Esophagus mucosa (tissue), 1 donor: Measurements from ENCODE around the gene PTCH1. TPM values are rescaled to one million over a fixed set of nuclear protein-coding genes. Genes with fewer than 3 reads are reported as not detected.
A peak's percentile ranks its signal among the peaks of the same experiment; 100 is the strongest.

Source experiments
- ATAC-seq: fragments of 200-7000 bp; cut with Tn5 transposase; one replicate; pipeline ENCODE4 v1.9.1; 2020
- total RNA-seq: library from RNA; stranded (reverse); gene quantifications from one replicate; pipeline ENCODE4 v1.2.4, GENCODE V29; 2023
- donor health status: DM: yes; HTN: yes; CAD: no.

The PTCH1 gene
- total RNA-seq, 1 donor from 2014 or later: 3.9 TPM

GRCh38 chr9:95462249-95463147 is 54.3 kb downstream of the PTCH1 start:
- ATAC-seq: peak; percentile 77

- no peak for ATAC-seq
These were observed 55.1 kb downstream of the PTCH1 start for GRCh38 chr9:95461448-95462248.

GRCh38 chr9:95460518-95461164 is 56.1 kb downstream of the PTCH1 start:
- no peak for ATAC-seq

- ATAC-seq: no peak
These were observed 56.8 kb downstream of the PTCH1 start for GRCh38 chr9:95459851-95460517.

GRCh38 chr9:95459178-95459577 is 57.6 kb downstream of the PTCH1 start:
- ATAC-seq: no peak

- ATAC-seq: no peak
These were observed 58.1 kb downstream of the PTCH1 start for GRCh38 chr9:95458666-95459065.

- ATAC-seq: no peak
These were observed 59.0 kb downstream of the PTCH1 start for GRCh38 chr9:95457769-95458168.

- no peak for ATAC-seq
These were observed 61.1 kb downstream of the PTCH1 start for GRCh38 chr9:95455714-95456113.

- ATAC-seq: no peak
These were observed 64.6 kb downstream of the PTCH1 start for GRCh38 chr9:95452176-95452575.

- ATAC-seq: no peak
These were observed 65.7 kb downstream of the PTCH1 start for GRCh38 chr9:95451065-95451426.

- no peak for ATAC-seq
These were observed 66.4 kb downstream of the PTCH1 start for GRCh38 chr9:95450171-95451064.

GRCh38 chr9:95449016-95449415 is 67.8 kb downstream of the PTCH1 start:
- no peak for ATAC-seq

GRCh38 chr9:95447660-95448420 is 68.9 kb downstream of the PTCH1 start:
- ATAC-seq: no peak

GRCh38 chr9:95446984-95447383 is 69.8 kb downstream of the PTCH1 start:
- no peak for ATAC-seq

- no peak for ATAC-seq
These were observed 70.5 kb downstream of the PTCH1 start for GRCh38 chr9:95446259-95446658.

- ATAC-seq: no peak
These were observed 72.6 kb downstream of the PTCH1 start for GRCh38 chr9:95444160-95444559.

- no peak for ATAC-seq
These were observed 73.5 kb downstream of the PTCH1 start for GRCh38 chr9:95443301-95443700.

- no peak for ATAC-seq
These were observed 75.7 kb downstream of the PTCH1 start for GRCh38 chr9:95441081-95441480.

GRCh38 chr9:95440447-95440846 is 76.3 kb downstream of the PTCH1 start:
- ATAC-seq: no peak

GRCh38 chr9:95438561-95439357 is 78.0 kb downstream of the PTCH1 start:
- no peak for ATAC-seq
